Measurements from ENCODE around the gene BICC1. TPM values are rescaled to one million over a fixed set of nuclear protein-coding genes. Genes with fewer than 3 reads are reported as not detected.

BICC1 gene
- total RNA-seq, 1 experiment from 2014 or later = not detected

DNA sequence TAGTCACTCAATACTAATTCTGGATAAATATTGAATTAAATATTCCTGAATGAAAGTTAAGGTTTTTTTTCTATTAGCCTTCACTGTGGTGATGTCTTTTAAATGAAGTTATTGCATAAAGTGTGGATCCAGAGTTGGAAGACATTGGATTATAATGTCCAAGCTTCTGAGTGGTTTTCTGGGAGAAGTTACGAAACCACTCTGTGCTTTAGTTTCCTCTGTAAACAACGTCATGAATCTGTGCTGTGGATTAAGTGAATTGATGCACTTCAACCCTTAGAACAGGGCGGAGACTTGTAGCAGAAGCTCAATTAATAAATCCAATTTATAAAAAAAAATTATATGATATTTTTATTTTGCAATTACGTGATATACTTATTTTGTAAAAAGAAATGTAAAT, 271.7 kb downstream of the BICC1 start:
- no peak overlapping the region for H3K4me3 ChIP-seq (replicated peaks in 1 of 2; ENCODE audit: low read depth in 1 of 2, low read length in 2 of 2)
- H3K9me3 ChIP-seq (ENCODE audit: control insufficient read depth in 1 of 2, insufficient read depth in 1 of 2, low read depth in 1 of 2, low read length in 2 of 2) = no peaks in the 10 kb centered on the region
- ATAC-seq = no peak
- H3K9me2 ChIP-seq (ENCODE audit: insufficient read depth) = no peaks in the 10 kb centered on the region
- intact Hi-C loops (cut with micrococcal nuclease) = loop anchor here (5.0 to 10.0 kb wide), 3 partner anchors 170 to 1253 kb away; no protein-coding TSS in a partner anchor
- ChIA-PET CTCF (no interaction called here), POLR2A (no interaction called here), RAD21 (ENCODE audit: low non-redundant PET in 1 of 2, low total read pairs in 2 of 2, uncharacterized antibody in 2 of 2, unreplicated experiment in 2 of 2) (no interaction called here)
- no peaks in the 10 kb centered on the region for H3K27me3 ChIP-seq (ENCODE audit: insufficient read depth, low read length)
- H3K27ac ChIP-seq (ENCODE audit: low read depth, low read length) = no peak overlapping the region
- no peaks in the 10 kb centered on the region for H3K4me1 ChIP-seq (ENCODE audit: control insufficient read depth in 1 of 2, insufficient read depth in 2 of 2, low read length in 2 of 2)
- no peaks in the 10 kb centered on the region for H3K79me2 ChIP-seq (ENCODE audit: insufficient read depth, low read length)
- DNase-seq (ENCODE audit: low read depth, low spot score) = no peak
- H4K20me1 ChIP-seq (ENCODE audit: insufficient read depth) = no peaks in the 10 kb centered on the region
- H2AFZ ChIP-seq (ENCODE audit: low read depth, low read length, poor library complexity, severe bottlenecking) = no peak overlapping the region
- no peak overlapping the region for H3K4me2 ChIP-seq (ENCODE audit: low read length)
- H3K9ac ChIP-seq (ENCODE audit: low read length) = no peak overlapping the region
- no TSS peak for BruUV-seq (replicated peaks)
- H3K36me3 ChIP-seq (ENCODE audit: control insufficient read depth in 1 of 2, insufficient read depth in 2 of 2, low read length in 2 of 2) = no peaks in the 10 kb centered on the region
- TF ChIP-seq, protein P1, sequence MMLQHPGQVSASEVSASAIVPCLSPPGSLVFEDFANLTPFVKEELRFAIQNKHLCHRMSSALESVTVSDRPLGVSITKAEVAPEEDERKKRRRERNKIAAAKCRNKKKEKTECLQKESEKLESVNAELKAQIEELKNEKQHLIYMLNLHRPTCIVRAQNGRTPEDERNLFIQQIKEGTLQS (IDR thresholded peaks at IDR 0.05) = no peak
- TF ChIP-seq FOSL1 (IDR thresholded peaks at IDR 0.05; ENCODE audit: low read depth) (no peak), SP1 (IDR thresholded peaks at IDR 0.05; ENCODE audit: low read depth) (no peak)

DNA sequence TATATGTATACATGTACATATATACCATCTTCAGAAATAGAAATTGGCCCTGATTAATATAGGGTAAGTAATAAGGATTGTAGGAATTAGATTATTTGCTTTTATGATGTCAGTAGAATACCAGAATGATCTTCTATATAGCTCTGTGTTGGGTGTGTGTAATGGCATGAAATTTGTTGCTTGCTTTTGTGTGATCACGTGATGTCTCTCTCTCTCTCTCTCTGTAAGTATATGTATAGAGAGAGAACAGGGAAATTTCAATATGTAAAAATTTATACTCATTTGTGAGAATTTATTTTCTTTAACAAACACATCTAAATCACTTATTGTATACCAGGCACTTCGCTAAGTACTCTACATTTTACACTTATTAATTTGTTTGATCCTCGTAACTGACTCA, 272.7 kb downstream of the BICC1 start:
- Histone ChIP-seq H3K27ac (ENCODE audit: low read depth, low read length) (no peak overlapping the region), H4K20me1 (ENCODE audit: insufficient read depth) (no peaks in the 10 kb centered on the region), H2AFZ (ENCODE audit: low read depth, low read length, poor library complexity, severe bottlenecking) (no peak overlapping the region), H3K4me3 (replicated peaks in 1 of 2; ENCODE audit: low read depth in 1 of 2, low read length in 2 of 2) (no peak overlapping the region), H3K9me3 (ENCODE audit: control insufficient read depth in 1 of 2, insufficient read depth in 1 of 2, low read depth in 1 of 2, low read length in 2 of 2) (no peaks in the 10 kb centered on the region), H3K4me1 (ENCODE audit: control insufficient read depth in 1 of 2, insufficient read depth in 2 of 2, low read length in 2 of 2) (no peaks in the 10 kb centered on the region), H3K36me3 (ENCODE audit: control insufficient read depth in 1 of 2, insufficient read depth in 2 of 2, low read length in 2 of 2) (no peaks in the 10 kb centered on the region), H3K4me2 (ENCODE audit: low read length) (no peak overlapping the region), H3K79me2 (ENCODE audit: insufficient read depth, low read length) (no peaks in the 10 kb centered on the region), H3K27me3 (ENCODE audit: insufficient read depth, low read length) (no peaks in the 10 kb centered on the region), H3K9ac (ENCODE audit: low read length) (no peak overlapping the region), H3K9me2 (ENCODE audit: insufficient read depth) (no peaks in the 10 kb centered on the region)
- BruUV-seq (replicated peaks) = no TSS peak
- ChIA-PET CTCF (no interaction called here), RAD21 (ENCODE audit: low non-redundant PET in 1 of 2, low total read pairs in 2 of 2, uncharacterized antibody in 2 of 2, unreplicated experiment in 2 of 2) (no interaction called here), POLR2A (no interaction called here)
- no peak for DNase-seq (ENCODE audit: low read depth, low spot score)
- no peak for ATAC-seq
- intact Hi-C loops (cut with micrococcal nuclease) = loop anchor here (5.0 to 10.0 kb wide), 3 partner anchors 169 to 1047 kb away; no protein-coding TSS in a partner anchor
- TF ChIP-seq FOSL1 (IDR thresholded peaks at IDR 0.05; ENCODE audit: low read depth) (no peak), ZNF274 (IDR thresholded peaks at IDR 0.05; ENCODE audit: low read depth, low read length) (no peak), JUND (IDR thresholded peaks at IDR 0.05) (no peak), EZH2 (IDR thresholded peaks at IDR 0.05) (no peak), ZFX (IDR thresholded peaks at IDR 0.05) (no peak), SRF (IDR thresholded peaks at IDR 0.05; ENCODE audit: low read depth) (no peak), SIN3A (IDR thresholded peaks at IDR 0.05; ENCODE audit: low read depth) (no peak), RAD21 (IDR thresholded peaks at IDR 0.05; ENCODE audit: low read depth) (no peak), EZH2phosphoT487 (IDR thresholded peaks at IDR 0.05; ENCODE audit: borderline replicate concordance) (no peak)
- TF ChIP-seq, protein P2, sequence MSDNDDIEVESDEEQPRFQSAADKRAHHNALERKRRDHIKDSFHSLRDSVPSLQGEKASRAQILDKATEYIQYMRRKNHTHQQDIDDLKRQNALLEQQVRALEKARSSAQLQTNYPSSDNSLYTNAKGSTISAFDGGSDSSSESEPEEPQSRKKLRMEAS (IDR thresholded peaks at IDR 0.05) = no peak
- TF ChIP-seq, protein P1 (IDR thresholded peaks at IDR 0.05) = no peak
- TF ChIP-seq, protein P3, sequence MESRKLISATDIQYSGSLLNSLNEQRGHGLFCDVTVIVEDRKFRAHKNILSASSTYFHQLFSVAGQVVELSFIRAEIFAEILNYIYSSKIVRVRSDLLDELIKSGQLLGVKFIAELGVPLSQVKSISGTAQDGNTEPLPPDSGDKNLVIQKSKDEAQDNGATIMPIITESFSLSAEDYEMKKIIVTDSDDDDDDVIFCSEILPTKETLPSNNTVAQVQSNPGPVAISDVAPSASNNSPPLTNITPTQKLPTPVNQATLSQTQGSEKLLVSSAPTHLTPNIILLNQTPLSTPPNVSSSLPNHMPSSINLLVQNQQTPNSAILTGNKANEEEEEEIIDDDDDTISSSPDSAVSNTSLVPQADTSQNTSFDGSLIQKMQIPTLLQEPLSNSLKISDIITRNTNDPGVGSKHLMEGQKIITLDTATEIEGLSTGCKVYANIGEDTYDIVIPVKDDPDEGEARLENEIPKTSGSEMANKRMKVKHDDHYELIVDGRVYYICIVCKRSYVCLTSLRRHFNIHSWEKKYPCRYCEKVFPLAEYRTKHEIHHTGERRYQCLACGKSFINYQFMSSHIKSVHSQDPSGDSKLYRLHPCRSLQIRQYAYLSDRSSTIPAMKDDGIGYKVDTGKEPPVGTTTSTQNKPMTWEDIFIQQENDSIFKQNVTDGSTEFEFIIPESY (IDR thresholded peaks at IDR 0.05; ENCODE audit: extremely low read depth, insufficient replicate concordance, low read length) = no peak
- TF ChIP-seq, protein P4, sequence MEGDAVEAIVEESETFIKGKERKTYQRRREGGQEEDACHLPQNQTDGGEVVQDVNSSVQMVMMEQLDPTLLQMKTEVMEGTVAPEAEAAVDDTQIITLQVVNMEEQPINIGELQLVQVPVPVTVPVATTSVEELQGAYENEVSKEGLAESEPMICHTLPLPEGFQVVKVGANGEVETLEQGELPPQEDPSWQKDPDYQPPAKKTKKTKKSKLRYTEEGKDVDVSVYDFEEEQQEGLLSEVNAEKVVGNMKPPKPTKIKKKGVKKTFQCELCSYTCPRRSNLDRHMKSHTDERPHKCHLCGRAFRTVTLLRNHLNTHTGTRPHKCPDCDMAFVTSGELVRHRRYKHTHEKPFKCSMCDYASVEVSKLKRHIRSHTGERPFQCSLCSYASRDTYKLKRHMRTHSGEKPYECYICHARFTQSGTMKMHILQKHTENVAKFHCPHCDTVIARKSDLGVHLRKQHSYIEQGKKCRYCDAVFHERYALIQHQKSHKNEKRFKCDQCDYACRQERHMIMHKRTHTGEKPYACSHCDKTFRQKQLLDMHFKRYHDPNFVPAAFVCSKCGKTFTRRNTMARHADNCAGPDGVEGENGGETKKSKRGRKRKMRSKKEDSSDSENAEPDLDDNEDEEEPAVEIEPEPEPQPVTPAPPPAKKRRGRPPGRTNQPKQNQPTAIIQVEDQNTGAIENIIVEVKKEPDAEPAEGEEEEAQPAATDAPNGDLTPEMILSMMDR (IDR thresholded peaks at IDR 0.05 in 2 of 3, conservative IDR thresholded peaks at IDR 0.05 in 1 of 3; ENCODE audit: borderline replicate concordance in 1 of 3, insufficient read depth in 1 of 3, low read depth in 2 of 3, low read length in 2 of 3) = no peak
